Neural crest cell (in vitro differentiated cells): ENCODE results near the gene NUP88. TPM values are rescaled to one million over a fixed set of nuclear protein-coding genes. Genes with fewer than 3 reads are reported as not detected.

Experiments used
- DNase-seq: peaks from one replicate; pipeline ENCODE4 v3.0.0; 2021; ENCODE audit warnings: low read depth, mixed read lengths, low spot score
- H3K27ac Mint-ChIP-seq: one replicate; pipeline ENCODE4 v1.8.0; 2021; ENCODE audit warnings: mild to moderate bottlenecking, mixed read lengths; ENCODE audit not compliant: unreplicated experiment
- H3K27me3 Mint-ChIP-seq: 2 replicates; pipeline ENCODE4 v1.8.0; 2021; ENCODE audit warnings: low read depth, mild to moderate bottlenecking, mixed read lengths
- H3K36me3 Mint-ChIP-seq: 2 replicates; pipeline ENCODE4 v1.8.0; 2021; ENCODE audit warnings: low read depth, mild to moderate bottlenecking, mixed read lengths
- H3K4me1 Mint-ChIP-seq: 2 replicates; pipeline ENCODE4 v1.8.0; 2021; ENCODE audit warnings: mixed read lengths
- H3K4me3 Mint-ChIP-seq: one replicate; pipeline ENCODE4 v1.8.0; 2021; ENCODE audit warnings: mild to moderate bottlenecking, mixed read lengths
- H3K9me3 Mint-ChIP-seq: 2 replicates; pipeline ENCODE4 v1.8.0; 2021; ENCODE audit warnings: mixed read lengths
- CTCF ChIP-seq: fragments of 200-600 bp; sonication (generic); conservative IDR thresholded peaks from 2 replicates; pipeline ENCODE4 v1.5.0; 2021; ENCODE audit warnings: antibody characterized with exemption, mild to moderate bottlenecking
- total RNA-seq: library from RNA; stranded (reverse); gene quantifications from 2 replicates; pipeline ENCODE4 v1.2.1, GENCODE V29; 2021

Gene NUP88
- total RNA-seq, 1 donor from 2014 or later, result 91.2 TPM

- peaks cover 12% of the 10 kb centered on the region for H3K36me3 Mint-ChIP-seq
- no peak for TF ChIP-seq CTCF
- no peaks in the 10 kb centered on the region for H3K9me3 Mint-ChIP-seq
- no peak overlapping the region for H3K27ac Mint-ChIP-seq
- H3K4me3 Mint-ChIP-seq, result no peak overlapping the region
- H3K27me3 Mint-ChIP-seq, result no peaks in the 10 kb centered on the region
- no peak for DNase-seq
- H3K4me1 Mint-ChIP-seq, result no peaks in the 10 kb centered on the region
These were observed 53.6 kb downstream of the NUP88 start for GRCh38 chr17:5365831-5366230.

GRCh38 chr17:5364696-5365095, 54.8 kb downstream of the NUP88 start:
- H3K9me3 Mint-ChIP-seq, result no peaks in the 10 kb centered on the region
- no peaks in the 10 kb centered on the region for H3K27me3 Mint-ChIP-seq
- H3K4me3 Mint-ChIP-seq, result no peak overlapping the region
- H3K36me3 Mint-ChIP-seq, result peaks cover 12% of the 10 kb centered on the region
- no peak overlapping the region for H3K27ac Mint-ChIP-seq
- no peak for DNase-seq
- no peaks in the 10 kb centered on the region for H3K4me1 Mint-ChIP-seq
- TF ChIP-seq CTCF, result no peak

DNA sequence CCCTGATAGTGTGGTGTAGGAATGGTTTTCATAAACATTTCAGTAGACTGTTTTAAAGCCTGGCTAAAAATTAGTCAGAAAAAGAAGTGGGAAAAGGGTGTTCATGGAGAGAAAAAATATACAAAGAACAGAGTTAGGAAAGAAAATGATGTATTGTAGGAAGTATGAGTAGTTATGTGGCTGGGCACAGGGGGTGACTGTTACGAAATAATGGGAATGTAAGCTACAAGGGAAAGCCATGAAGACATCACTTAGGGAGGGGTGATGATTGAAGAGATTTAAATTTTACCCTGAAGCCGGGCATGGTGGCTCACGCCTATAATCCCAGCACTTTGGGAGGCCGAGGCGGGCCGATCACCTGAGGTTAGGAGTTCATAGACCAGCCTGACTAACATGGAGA, 55.3 kb downstream of the NUP88 start:
- no peak for DNase-seq
- no peak for TF ChIP-seq CTCF
- Mint-ChIP-seq H3K36me3 (peaks cover 10% of the 10 kb centered on the region), H3K4me3 (no peak overlapping the region), H3K4me1 (no peaks in the 10 kb centered on the region), H3K27me3 (no peaks in the 10 kb centered on the region), H3K27ac (no peak overlapping the region), H3K9me3 (no peaks in the 10 kb centered on the region)

DNA sequence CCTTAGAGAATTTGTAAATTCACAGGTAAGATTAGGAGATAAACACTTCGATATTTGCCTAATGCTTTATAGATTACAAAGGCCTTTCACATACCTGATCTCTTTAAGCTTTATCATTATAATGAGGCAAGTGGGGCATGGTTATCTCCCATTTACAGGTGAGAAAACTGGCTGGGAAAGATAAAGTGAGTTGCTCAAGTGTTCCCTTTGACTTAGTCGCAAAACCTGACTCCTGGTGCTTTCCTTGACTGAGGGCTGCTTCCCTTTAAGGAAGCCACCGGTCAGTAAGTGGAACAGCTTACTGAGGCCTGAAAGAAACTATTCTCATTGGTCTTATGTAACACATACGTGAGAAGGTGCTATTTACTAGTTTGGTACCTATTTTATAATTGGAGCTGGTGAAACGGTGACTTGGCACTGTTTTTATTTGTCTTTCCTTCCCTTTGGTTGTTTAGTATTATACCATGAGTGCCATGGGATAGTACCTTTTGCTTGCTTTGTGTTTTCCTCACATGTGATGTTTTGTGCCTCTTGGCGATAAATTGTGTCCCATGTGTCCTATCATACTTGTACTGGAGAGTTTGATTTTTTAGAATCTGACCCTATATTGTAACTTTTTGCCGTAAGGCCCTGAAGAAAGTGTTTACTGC, 57.2 kb downstream of the NUP88 start:
- no peak for DNase-seq
- TF ChIP-seq CTCF, result no peak
- no peak overlapping the region for H3K4me3 Mint-ChIP-seq
- no peak overlapping the region for H3K27ac Mint-ChIP-seq
- no peaks in the 10 kb centered on the region for H3K27me3 Mint-ChIP-seq
- H3K9me3 Mint-ChIP-seq, result no peaks in the 10 kb centered on the region
- H3K36me3 Mint-ChIP-seq, result peaks cover 7% of the 10 kb centered on the region
- H3K4me1 Mint-ChIP-seq, result no peaks in the 10 kb centered on the region

- H3K4me3 Mint-ChIP-seq, result no peak overlapping the region
- DNase-seq, result no peak
- peaks cover 7% of the 10 kb centered on the region for H3K36me3 Mint-ChIP-seq
- no peak overlapping the region for H3K27ac Mint-ChIP-seq
- H3K27me3 Mint-ChIP-seq, result no peaks in the 10 kb centered on the region
- TF ChIP-seq CTCF, result no peak
- no peaks in the 10 kb centered on the region for H3K9me3 Mint-ChIP-seq
- no peaks in the 10 kb centered on the region for H3K4me1 Mint-ChIP-seq
These were observed 58.0 kb downstream of the NUP88 start for GRCh38 chr17:5361426-5361825.
